T-helper 2 cell (primary cell): Measurements from ENCODE around the gene ITPK1.

Experiments used
- DNase-seq, 5 experiments: peaks; one replicate each; pipeline versions ENCODE4 v3.0.0 to v3.0.0-alpha.2; 2012 to 2022

The ITPK1 gene

DNA sequence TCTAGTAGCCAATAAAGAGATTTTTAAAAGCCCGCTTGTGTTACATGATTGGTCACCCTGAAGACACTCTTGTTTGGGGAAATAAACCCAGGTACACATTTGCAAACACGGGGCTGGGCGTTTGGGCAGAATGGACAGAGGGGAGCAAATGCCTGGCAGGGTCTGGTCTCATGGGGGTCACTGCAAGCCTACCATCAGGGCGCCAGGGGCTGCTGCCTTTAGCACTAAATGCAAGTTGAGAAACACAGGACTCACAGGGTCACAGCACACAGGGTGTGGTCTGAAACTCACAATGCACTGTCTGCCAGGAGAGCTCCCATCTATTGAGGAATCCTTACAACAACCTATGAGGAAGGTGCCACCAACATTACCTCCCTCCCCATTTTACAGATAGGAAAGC lies 130.2 kb downstream of the ITPK1 start:
- DNase-seq, result no peak

DNA sequence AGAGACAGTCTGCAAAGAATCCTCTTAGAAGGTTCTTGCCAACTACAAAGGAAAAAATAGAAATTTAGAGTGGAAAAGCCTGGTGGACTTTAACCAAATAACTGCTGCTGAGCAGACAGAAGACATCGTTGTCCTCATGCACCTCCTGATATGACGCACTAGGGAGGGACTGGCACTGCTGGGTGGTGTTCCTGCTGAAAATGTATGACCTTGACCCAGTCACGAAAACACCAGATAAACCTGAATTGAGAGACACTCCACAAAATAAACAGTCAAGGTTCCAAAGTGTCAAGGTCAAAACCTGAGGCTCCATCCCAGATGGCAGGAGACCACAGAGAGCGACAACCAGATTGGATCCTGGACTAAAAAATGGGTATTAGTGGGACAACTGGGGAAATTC lies 130.8 kb downstream of the ITPK1 start:
- no peak for DNase-seq

DNA sequence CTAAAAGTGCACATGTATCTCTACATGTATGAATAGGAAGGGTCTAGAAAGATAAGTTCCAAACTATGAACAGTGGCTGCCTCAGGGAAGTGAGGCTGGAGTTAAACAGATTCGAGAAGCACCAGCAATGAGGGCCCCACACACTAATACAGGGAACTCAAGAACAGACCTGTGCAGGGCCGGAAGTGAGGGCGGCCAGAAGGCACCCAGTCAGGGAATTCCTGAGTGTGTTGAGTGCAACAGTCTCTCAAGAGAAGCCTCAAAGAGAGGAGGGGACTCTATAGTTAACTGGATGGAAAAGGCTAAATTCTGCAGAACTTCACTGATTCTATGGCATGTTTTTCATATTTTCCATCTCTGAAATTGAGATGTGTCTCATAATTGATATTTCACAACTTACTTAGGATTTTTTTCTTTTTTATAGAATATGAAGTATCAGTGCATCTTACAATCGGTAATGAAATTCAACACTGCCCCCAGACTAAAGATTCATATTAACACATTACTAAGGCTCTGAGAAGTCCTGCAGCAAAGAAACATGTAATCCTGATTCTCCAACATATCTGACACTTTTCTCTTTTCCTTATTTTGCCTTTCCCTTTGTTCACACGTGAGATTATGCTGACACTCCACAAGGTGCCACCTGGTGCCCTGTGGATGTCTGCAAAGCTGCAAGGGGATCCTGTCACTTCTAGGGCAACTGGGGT lies 131.5 kb downstream of the ITPK1 start:
- no peak for DNase-seq

DNA sequence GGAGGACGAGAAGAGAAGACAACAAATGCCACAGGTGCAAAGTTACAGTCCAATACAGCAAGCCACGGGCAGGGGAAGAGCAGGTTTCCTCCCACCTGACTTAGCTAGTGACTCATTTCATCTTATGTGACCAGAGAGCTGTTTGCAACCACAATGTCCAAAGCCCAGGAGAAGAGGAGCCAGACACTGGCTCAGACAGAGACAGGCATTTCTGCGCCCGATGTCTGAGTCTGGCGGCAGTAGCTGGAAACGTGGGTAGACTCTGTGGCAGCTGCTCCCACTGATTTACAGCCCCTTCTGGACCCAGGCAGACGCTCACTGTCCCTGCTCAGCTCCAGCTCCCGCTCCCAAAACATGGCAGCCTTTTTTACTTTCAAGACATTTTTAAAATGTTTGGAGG lies 132.8 kb downstream of the ITPK1 start:
- DNase-seq, result no peak

DNA sequence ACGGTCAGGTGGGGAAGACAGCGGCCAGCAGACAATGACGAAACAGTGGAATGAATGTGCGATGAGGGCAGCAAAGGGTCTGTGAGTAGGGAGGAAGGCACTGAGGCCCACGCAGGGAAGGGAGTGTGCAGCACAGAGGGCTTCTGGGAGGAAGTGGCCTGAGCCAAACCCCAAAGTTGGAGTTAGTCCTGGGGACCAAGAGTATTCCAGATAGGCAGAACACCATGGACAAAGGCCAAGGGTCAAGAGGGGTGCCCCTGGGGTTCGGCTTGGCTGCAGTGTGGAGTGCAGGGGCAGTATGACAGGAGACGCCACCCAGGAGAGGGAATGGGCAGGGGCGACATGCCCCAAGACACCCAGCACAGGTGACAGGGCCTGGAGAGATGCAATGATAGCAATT lies 134.0 kb downstream of the ITPK1 start:
- DNase-seq, result no peak

DNA sequence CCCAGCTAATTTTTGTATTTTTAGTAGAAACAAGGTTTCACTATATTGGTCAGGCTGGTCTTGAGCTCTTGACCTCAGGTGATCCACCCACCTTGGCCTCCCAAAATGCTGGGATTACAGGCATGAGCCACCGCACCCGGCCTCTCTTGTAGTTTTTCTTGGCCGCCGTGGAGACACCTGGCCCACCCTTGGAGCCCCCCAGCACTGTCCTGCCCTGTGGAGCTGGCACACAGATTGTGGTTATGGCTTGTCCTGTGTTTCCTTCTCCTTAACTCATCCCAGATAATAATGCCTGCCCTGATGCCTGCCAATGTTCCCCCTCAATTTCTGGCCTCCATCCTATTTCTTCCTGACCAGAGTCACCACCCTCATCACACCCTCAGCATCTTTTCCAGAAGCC lies 134.9 kb downstream of the ITPK1 start:
- DNase-seq, result no peak

DNA sequence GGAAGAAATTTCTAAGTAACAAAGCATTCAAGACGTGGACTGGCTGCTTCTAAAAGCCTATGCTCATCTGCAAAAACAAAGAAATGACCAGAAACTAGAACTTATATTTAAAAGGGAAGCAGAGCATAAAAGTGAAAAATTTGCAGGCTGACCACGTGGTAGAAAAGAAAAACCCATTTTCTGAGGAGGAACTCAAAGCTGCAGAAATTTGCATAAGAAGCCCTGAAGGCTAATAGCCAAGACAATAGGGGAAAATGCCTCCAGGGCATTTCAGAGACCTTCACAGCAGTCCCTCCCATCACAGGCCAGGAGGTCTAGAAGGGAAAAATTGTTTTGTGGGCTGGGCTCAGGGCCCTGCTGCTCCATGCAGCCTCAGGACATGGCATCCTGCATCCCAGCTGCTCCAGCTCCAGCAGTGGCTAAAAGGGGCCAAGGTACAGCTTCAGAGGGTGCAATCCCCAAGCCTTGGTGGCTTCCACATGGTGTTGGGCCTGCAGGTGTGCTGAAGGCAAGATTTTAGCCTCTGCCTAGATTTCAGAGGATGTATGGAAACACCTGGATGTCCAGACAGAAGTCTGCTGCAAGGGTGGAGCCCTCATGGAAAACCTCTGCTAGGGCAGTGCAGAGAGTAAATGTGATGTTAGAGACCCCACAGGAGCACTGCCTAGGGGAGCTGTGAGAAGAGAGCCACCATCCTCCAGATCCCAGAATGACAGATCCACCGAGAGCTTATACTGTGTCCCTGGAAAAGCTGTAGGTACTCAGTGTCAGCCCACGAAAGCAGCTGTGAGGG lies 137.3 kb downstream of the ITPK1 start:
- no peak for DNase-seq

DNA sequence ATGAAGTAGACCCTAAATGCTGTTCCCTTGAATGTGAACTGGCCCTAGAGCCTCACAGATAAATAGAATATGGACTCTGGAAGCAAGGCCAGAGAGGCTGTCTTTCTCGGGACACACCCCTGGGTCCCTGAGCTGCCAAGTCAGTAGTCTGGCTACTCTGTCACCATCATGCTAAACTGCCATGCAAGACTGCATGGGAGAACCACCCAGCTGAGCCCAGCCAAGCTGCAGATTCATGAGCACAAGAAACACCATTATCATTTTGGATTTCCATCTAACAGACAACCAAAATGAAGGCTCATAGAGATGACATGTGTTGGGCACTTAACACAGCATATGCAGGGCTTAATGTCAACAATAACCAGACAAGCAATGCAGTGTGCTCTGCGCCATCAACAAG lies 139.5 kb downstream of the ITPK1 start:
- no peak for DNase-seq

DNA sequence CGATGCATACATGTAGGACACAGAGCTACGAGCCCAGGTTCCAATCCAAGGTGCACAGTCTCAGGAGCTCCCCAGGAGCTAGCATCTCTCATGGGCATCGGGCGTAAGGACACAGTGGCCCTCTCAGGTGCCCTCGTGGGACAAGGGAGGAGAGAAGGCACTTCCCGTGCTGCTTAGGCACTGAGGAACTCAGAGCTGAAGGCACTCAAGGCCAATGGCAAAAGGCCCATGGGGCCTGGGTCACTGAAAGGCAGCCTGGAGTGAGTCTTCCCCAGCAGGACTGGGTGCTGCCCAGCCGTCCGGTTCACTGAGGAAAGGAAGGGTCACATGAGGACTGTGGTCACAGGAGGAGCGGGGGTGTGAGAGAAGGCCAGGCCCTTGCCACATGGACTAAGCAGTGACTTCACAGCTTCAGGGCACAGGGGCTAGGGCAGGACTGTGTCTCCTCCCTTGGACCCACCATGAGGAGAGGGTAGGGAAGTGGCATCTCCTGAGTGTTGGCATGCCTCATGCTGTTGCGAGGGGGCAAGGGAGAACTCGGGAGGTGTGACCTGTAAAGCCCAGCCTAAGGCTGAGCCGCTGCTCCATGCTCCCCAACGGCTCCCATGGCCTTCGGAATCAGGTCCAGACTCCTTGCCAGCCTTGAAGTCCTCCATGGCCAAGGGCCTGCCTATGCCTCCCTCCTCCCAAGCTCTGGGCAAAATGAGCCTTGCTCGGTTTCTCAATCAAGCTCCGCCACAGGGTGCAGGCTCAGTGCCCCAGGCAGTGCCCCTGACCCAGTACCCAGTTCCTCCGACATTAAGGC lies 141.0 kb downstream of the ITPK1 start:
- DNase-seq, result no peak

DNA sequence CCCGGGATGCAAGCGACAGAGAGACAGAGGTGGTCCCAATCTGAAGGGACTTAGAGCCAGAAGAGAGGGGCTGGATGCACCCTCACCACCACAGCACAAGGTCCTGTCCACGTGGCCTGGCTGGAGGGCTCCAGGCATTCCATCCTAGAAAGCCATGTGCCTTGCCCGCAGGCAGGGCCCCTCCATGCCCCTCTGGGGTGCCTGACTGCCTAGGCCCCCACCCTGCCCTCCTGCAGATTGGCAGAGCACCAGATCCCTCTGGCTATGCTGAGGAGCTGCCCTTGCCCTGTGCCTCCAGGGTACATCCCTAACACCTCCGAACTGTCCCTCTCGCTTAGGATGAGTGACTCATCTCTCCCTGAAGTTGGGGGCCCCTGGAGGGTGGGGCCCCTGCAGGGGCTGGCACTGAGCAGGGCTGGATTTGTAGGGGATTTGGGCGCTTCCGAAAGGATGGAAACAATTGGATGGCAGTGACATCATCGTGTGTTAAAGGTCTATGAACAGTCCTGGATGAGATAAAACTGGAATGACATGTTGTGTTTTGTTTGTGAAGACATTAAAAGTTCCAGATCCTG lies 141.8 kb downstream of the ITPK1 start:
- no peak for DNase-seq

DNA sequence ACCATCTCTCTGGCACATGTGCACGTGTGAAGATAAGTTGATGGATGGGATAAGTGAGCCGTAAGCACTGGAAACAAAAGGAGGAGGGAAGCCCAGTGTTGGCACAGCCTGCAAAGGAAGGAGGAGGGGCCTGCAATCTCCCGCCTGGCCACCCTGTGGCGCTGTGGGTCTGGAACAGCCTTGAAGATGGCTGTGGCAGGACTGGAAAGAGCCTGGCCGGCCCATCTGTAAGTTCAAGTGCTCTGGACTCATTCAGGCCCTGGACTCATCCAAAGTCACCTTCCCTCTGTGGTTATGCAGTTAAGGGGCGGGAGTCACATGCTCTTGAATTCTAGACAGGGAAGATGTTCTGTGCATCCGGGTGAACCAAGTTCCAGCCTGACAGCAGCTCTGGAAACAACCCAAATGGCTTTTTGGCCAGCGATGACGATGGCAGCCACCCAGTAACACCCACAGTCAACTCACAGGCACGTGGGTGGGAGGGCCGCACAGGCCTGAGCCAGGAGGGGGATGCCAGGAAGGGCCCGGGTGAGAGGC lies 142.4 kb downstream of the ITPK1 start:
- DNase-seq, result no peak

DNA sequence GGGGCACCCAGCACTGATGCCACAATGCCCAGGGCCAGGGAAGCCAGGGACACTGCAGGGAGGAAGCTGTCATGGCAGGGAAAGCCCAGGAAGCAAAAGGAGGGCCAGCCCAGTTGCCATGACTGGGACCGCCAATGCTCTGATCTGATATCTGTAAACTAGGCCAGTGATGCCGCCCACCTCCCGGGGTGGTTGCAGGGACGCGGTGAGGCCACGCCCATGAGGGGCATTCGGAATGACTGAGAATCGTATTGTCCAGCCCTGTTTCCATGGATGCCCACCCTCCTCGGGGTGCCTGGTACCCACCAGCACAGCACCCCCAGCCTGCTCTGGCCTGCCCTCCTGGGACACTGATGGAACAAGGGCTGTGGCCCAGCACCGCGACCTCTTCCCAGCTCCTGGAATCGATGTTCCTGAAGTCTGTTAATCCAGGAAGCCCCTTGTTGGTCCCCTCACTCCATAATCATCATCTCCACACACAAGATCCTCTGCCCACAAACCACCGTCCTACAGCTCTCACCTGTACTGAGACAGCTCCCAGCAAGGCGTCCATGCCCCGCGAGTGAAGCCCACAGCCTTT lies 144.0 kb downstream of the ITPK1 start:
- no peak for DNase-seq

DNA sequence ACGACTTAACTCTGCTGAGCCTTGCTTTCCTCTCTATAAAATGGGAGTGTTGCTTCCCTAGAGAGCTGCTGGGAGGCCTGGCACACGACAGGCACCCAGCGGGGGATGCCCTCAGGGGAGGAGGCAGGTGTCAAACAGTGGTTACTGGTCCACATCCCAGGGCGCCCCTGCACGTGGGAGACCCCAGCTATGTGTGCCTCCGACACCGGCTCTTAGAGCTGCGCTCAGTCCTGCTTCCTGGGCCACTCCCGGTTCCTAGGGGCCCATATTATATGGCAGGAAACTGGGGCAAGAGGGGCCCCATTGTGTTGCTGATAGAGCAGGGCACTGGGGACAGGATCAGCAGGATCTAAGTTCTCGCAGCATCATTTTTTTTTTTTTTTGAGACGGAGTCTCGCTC lies 145.5 kb downstream of the ITPK1 start:
- DNase-seq, result no peak

DNA sequence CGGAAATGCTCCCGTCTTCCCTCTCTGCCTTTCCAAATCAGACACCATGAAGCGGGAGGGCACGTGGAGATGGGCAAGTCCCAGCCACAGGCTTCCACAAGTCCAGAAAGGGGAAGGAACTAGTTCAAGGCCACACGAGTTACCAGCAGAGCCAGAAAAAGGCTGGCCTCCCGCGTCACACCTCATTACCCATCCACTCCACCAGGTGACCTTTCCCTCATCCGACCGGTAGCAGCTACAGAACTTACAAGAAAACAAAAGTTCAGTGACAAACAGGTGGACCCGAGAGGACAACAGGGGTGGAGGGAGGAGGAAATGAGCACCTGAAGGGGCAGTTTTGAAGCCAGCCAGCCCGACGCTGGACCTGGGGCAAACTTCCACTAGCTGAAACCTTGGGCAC lies 145.9 kb downstream of the ITPK1 start:
- no peak for DNase-seq

DNA sequence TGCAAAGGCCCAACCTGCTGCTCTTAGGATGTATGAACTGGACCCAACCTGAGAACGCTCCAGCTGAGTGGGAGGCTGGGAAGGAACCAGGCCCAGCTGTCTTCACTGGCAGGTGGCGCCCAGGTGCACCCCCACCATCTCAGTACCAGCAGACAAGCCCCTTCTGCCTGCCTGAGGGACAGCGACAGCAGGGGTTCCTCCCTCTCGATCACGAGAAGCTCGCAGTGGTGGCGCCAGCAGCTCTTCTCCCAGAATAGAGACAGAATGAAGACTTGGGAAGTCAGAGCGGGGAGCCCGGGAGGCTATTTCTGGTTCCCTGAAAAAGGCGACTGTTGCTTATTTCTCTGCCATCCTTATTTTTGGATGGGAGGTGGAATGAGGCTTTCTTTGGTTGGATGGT lies 146.3 kb downstream of the ITPK1 start:
- no peak for DNase-seq

DNA sequence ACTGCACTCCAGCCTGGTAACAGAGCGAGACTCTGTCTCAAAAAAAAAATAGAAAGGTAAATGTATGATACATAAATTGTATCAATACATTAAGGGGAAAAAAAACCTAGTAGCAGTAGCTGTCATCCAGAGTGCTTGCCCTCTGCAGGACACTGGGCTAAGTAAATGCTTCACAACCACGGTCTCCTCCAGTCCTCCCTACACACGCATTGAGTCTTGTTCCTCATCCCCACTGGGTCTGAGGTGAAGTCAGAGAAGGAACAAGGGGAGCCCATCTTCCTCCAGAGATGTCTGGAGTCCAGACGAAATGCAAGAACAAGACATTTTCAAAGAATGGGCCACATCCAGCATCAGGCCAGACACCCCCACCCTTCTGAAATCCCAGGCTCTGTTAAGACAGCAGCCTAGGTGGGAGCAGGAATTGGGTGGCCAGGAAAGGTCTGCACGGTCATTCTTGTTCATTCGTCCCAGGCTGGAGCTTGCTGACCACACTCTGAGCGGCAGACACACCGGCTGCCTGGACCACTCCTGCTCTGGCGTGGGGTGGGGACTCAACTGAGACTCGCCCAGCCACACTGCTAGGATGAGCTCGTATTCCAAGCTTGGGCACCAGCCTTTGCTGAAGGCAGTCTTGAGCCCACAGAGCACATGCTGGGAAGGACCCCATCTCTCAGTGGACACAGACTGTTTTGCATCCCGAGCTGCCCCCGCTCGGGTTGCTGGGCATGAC lies 147.3 kb downstream of the ITPK1 start:
- no peak for DNase-seq

DNA sequence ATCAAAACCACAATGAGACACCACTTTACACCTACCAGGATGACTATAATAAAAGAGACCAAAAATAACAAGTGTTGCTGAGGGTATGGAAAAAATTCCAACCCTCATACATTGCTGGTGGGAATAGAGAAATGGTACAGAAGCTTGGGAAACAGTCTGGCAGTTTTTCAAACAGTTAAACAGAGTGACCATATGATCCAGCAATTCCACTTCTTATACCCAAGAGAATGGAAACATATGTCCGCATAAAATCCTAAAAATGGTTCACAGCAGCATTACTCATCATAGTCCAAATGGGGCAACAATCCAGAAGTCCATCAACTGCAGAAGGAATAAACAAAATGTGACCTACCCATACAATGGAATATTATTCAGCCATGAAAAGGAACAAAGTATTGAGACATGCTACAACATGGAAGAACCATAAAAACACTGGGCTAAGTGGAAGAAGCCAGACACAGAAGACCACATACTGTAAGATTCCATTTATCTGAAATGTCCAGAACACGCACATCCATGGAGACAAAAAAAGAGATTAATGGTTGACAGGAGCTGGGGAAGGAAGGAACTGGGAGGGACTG lies 148.3 kb downstream of the ITPK1 start:
- DNase-seq, result no peak

DNA sequence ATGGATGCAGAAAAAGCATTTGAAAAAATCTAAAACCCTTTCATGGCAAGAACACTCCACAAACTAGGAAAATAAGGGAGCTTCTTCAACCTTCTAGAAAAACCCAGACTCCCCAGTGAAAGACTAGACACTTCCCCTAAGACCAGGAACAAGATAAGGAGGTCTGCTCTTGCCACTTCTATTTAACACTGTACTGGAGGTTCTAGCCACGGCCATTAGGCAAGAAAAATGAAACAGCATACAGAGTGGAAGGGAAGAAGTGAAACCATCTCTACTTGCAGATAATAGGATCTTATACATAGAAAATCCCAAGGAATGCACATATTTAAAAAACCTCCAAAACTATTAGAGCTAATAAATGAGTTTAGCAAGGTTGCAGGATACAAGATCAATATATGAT lies 150.4 kb downstream of the ITPK1 start:
- no peak for DNase-seq

DNA sequence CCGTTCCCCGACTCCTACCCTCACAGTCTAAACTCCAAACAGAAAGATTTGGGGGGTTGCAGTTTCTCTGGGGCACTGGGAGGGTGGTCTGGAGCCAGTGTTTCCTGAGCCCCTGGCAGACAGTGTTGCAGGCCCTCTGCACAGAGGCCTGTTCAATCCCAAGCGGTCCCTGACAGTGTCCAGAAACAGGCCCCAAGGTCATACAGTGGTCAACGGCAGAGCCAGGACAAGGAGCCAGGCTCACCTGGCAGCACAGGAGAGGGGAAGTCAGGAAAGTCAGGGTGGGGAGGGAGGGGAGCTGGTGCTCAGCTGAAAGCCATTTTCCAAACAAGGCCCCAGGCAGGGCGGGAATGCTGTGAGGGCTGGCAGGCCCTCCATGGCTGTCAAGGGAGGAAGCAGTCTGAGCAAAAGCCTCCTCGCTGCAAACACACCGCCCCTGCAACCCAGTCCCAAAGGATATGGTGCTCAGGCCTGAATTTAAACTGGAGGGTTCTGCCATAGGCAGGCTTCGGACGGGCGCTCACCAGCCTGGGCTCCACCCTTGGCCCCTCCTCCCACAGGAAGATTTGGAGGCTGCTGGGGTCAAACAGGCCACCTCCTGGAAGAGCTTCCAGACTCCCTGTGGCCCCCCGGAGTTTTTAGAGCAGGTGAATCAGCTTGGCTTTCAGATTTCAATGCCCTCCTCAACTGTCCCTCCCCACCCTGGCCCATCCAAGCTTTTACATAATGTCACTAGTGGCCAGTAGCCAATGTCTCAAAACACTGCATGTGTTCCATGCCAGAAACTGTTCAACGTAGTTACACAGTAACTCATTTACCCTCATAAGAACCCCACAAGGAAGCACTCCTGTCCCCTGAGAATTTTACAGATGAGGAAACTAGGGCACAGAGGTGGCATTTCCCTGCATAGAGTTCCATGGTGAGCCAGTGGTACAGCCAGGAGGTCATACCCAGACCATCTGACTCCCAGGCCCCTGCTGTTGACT lies 151.3 kb downstream of the ITPK1 start:
- DNase-seq, result no peak
